HCT116 (cell line): Measurements from ENCODE around the gene HTRA2. TPM values are rescaled to one million over a fixed set of nuclear protein-coding genes. Genes with fewer than 3 reads are reported as not detected.

Experiments
- ATAC-seq: fragments of 200-7000 bp; cut with Tn5 transposase; 2 replicates; pipeline ENCODE4 v1.9.1; 2020; ENCODE audit warnings: mild to moderate bottlenecking, moderate library complexity
- BruUV-seq: library from RNA; stranded (reverse); fragments of 400-500 nt; replicated peaks from 2 replicates; lab custom pipeline; 2021; lab: Mats Ljungman, UMichigan
- CTCF ChIA-PET: fragments of 300-600 bp; sonication (Branson Sonifier 250); formaldehyde crosslinking; loops from one replicate; lab custom pipeline; 2021; ENCODE audit warnings: antibody characterized with exemption; lab: Charles Lee
- POLR2A ChIA-PET: fragments of 300-600, 350-600 bp; sonication (Branson Sonifier 250); formaldehyde crosslinking; loops from one replicate; lab custom pipeline; 2021; ENCODE audit warnings: antibody characterized with exemption; lab: Charles Lee
- RAD21 ChIA-PET, 2 experiments: fragments of 300-600 bp; sonication (Branson Sonifier 250); formaldehyde crosslinking; loops; one replicate each; lab custom pipeline; 2023; ENCODE audit warnings: low total read pairs in 2 of 2; ENCODE audit not compliant: uncharacterized antibody in 2 of 2, unreplicated experiment in 2 of 2, low non-redundant PET in 1 of 2; lab: Charles Lee
- DNase-seq: peaks from one replicate; pipeline ENCODE4 v3.0.0-alpha.2; 2010; ENCODE audit warnings: low read depth, low spot score
- H2AFZ ChIP-seq: fragments of 200-600 bp; shearing (Covaris generic), sonication (generic); 2 replicates; pipeline ENCODE4 v1.6.1; 2017; ENCODE audit warnings: low read depth, mixed run types, mixed read lengths, antibody characterized with exemption, low read length; ENCODE audit not compliant: poor library complexity, severe bottlenecking
- H3K27ac ChIP-seq: 2 replicates; pipeline ENCODE4 v1.5.1; 2012; ENCODE audit warnings: low read depth, low read length
- H3K27me3 ChIP-seq: fragments of 200-600 bp; sonication (generic); 2 replicates; pipeline ENCODE4 v1.6.1; 2016; ENCODE audit warnings: mixed run types, low read length, mixed read lengths; ENCODE audit not compliant: insufficient read depth
- H3K36me3 ChIP-seq, 2 experiments: fragments of 200-500 bp in 1 of 2; fragments of 200-600 bp in 1 of 2; sonication (Bioruptor generic) in 1 of 2; sonication (generic) in 1 of 2; 2 replicates each; pipeline versions ENCODE4 v1.5.1 to v1.6.1; 2014 to 2016; ENCODE audit warnings: low read length in 2 of 2, inconsistent platforms in 1 of 2, mixed read lengths in 1 of 2, mixed run types in 1 of 2; ENCODE audit not compliant: insufficient read depth in 2 of 2, control insufficient read depth in 1 of 2
- H3K4me1 ChIP-seq, 2 experiments: fragments of 200-600 bp in 1 of 2; sonication (generic) in 1 of 2; 2 replicates each; pipeline versions ENCODE4 v1.5.1 to v1.6.1; 2012 to 2017; ENCODE audit warnings: low read length in 2 of 2, inconsistent platforms in 1 of 2, mild to moderate bottlenecking in 1 of 2, mixed read lengths in 1 of 2, mixed run types in 1 of 2, moderate library complexity in 1 of 2; ENCODE audit not compliant: insufficient read depth in 2 of 2, control insufficient read depth in 1 of 2
- H3K4me2 ChIP-seq: fragments of 200-600 bp; sonication (generic); 2 replicates; pipeline ENCODE4 v1.6.1; 2017; ENCODE audit warnings: mixed run types, low read length, mixed read lengths
- H3K4me3 ChIP-seq, 2 experiments: fragments of 200-600 bp in 1 of 2; sonication (generic) in 1 of 2; replicated peaks in 1 of 2; 2 replicates each; pipeline ENCODE4 v1.5.1; 2011 to 2016; ENCODE audit warnings: low read length in 2 of 2, control low read depth in 1 of 2, low read depth in 1 of 2, mild to moderate bottlenecking in 1 of 2, mixed read lengths in 1 of 2, mixed run types in 1 of 2
- H3K79me2 ChIP-seq: fragments of 200-600 bp; sonication (generic); 2 replicates; pipeline ENCODE4 v1.6.1; 2017; ENCODE audit warnings: mild to moderate bottlenecking, mixed run types, low read length, moderate library complexity, mixed read lengths; ENCODE audit not compliant: insufficient read depth
- H3K9ac ChIP-seq: fragments of 200-600 bp; sonication (generic); 2 replicates; pipeline ENCODE4 v1.6.1; 2016; ENCODE audit warnings: low read length, mixed read lengths
- H3K9me2 ChIP-seq: fragments of 200-600 bp; sonication (generic), shearing (Covaris generic); 2 replicates; pipeline ENCODE4 v1.6.1; 2017; ENCODE audit warnings: mixed run types, mild to moderate bottlenecking, moderate library complexity; ENCODE audit not compliant: insufficient read depth
- H3K9me3 ChIP-seq, 2 experiments: fragments of 200-500 bp in 1 of 2; fragments of 200-600 bp in 1 of 2; sonication (Bioruptor generic) in 1 of 2; sonication (generic) in 1 of 2; 2 replicates each; pipeline ENCODE4 v1.6.1; 2014 to 2017; ENCODE audit warnings: low read length in 2 of 2, mixed read lengths in 2 of 2, inconsistent platforms in 1 of 2, low read depth in 1 of 2, mild to moderate bottlenecking in 1 of 2, mixed run types in 1 of 2, moderate library complexity in 1 of 2; ENCODE audit not compliant: control insufficient read depth in 1 of 2, insufficient read depth in 1 of 2
- H4K20me1 ChIP-seq: fragments of 200-600 bp; sonication (generic), shearing (Covaris generic); 2 replicates; pipeline ENCODE4 v1.6.1; 2017; ENCODE audit warnings: mixed run types, mild to moderate bottlenecking, moderate library complexity; ENCODE audit not compliant: insufficient read depth
- ATF3 ChIP-seq: IDR thresholded peaks from 2 replicates; pipeline ENCODE4 v1.6.1; 2012
- CEBPB ChIP-seq: IDR thresholded peaks from 2 replicates; pipeline ENCODE4 v1.6.1; 2012; ENCODE audit warnings: low read depth
- CTCF ChIP-seq, 3 experiments: fragments of 200-600 bp in 1 of 3; sonication (generic) in 1 of 3; IDR thresholded peaks in 2 of 3; conservative IDR thresholded peaks in 1 of 3; 2 replicates each; pipeline ENCODE4 v1.5.1; 2012 to 2017; ENCODE audit warnings: low read depth in 2 of 3, low read length in 2 of 3, antibody characterized with exemption in 1 of 3, borderline replicate concordance in 1 of 3, control low read depth in 1 of 3, mild to moderate bottlenecking in 1 of 3, mixed read lengths in 1 of 3, mixed run types in 1 of 3, moderate library complexity in 1 of 3; ENCODE audit not compliant: insufficient read depth in 1 of 3
- EGR1 ChIP-seq: IDR thresholded peaks from 2 replicates; pipeline ENCODE4 v1.6.1; 2012; ENCODE audit warnings: low read depth
- ELF1 ChIP-seq: IDR thresholded peaks from 2 replicates; pipeline ENCODE4 v1.6.1; 2012; ENCODE audit warnings: low read depth, borderline replicate concordance
- EZH2 ChIP-seq: fragments of 200-600 bp; sonication (generic); IDR thresholded peaks from 2 replicates; pipeline ENCODE4 v1.6.1; 2017; ENCODE audit warnings: antibody characterized with exemption, mixed run types
- EZH2phosphoT487 ChIP-seq: fragments of 200-600 bp; IDR thresholded peaks from 2 replicates; pipeline ENCODE4 v1.6.1; 2018; ENCODE audit warnings: antibody characterized with exemption, borderline replicate concordance
- JUND ChIP-seq: IDR thresholded peaks from 2 replicates; pipeline ENCODE4 v1.6.1; 2012
- MAX ChIP-seq: IDR thresholded peaks from 2 replicates; pipeline ENCODE4 v1.6.1; 2012
- POLR2A ChIP-seq: IDR thresholded peaks from 2 replicates; pipeline ENCODE4 v1.7.0; 2011; ENCODE audit warnings: borderline replicate concordance; ENCODE audit not compliant: insufficient read depth, insufficient read length; ENCODE audit errors: extremely low read depth
- POLR2AphosphoS5 ChIP-seq: IDR thresholded peaks from 2 replicates; pipeline ENCODE4 v1.6.1; 2011; ENCODE audit warnings: mild to moderate bottlenecking, low read depth, low read length, moderate library complexity
- RAD21 ChIP-seq: IDR thresholded peaks from 2 replicates; pipeline ENCODE4 v1.6.1; 2012; ENCODE audit warnings: low read depth, mild to moderate bottlenecking
- REST ChIP-seq: IDR thresholded peaks from 2 replicates; pipeline ENCODE4 v1.6.1; 2012; ENCODE audit warnings: low read depth
- SP1 ChIP-seq: IDR thresholded peaks from 2 replicates; pipeline ENCODE4 v1.6.1; 2012; ENCODE audit warnings: low read depth
- SRF ChIP-seq: IDR thresholded peaks from 2 replicates; pipeline ENCODE4 v1.6.1; 2012; ENCODE audit warnings: low read depth
- YY1 ChIP-seq: IDR thresholded peaks from 2 replicates; pipeline ENCODE4 v1.6.1; 2011; ENCODE audit warnings: low read length, low read depth, moderate library complexity, mild to moderate bottlenecking; ENCODE audit not compliant: insufficient replicate concordance; ENCODE audit errors: extremely low read depth
- ZBTB33 ChIP-seq: IDR thresholded peaks from 2 replicates; pipeline ENCODE4 v1.6.1; 2011; ENCODE audit warnings: mild to moderate bottlenecking, low read length, moderate library complexity; ENCODE audit not compliant: insufficient replicate concordance; ENCODE audit errors: extremely low read depth
- ZFX ChIP-seq: fragments of 450-650 bp; IDR thresholded peaks from 2 replicates; pipeline ENCODE4 v1.6.1; 2017
- ZNF274 ChIP-seq: fragments of 200-500 bp; sonication (Bioruptor generic); IDR thresholded peaks from 2 replicates; pipeline ENCODE4 v1.6.1; 2014; ENCODE audit warnings: mild to moderate bottlenecking, low read depth, low read length, inconsistent platforms
- intact Hi-C: fragments of 100-400 bp; cut with micrococcal nuclease; formaldehyde crosslinking; loops from 2 replicates; pipeline ENCODE4 v1.10.0; 2022
- total RNA-seq: library from RNA; stranded (reverse); gene quantifications from one replicate; pipeline ENCODE4 v1.2.1, GENCODE V29; 2021; ENCODE audit not compliant: unreplicated experiment

HTRA2 gene
- total RNA-seq, 1 experiment from 2014 or later: 36.2 TPM

- intact Hi-C loops: no loop called here
- ChIA-PET CTCF (interaction anchor here (0.7 kb wide), 1 partner anchor 135 kb away, joined by 4 read pairs; no protein-coding TSS in a partner anchor), RAD21 (no interaction called here), POLR2A (no interaction called here)
- Histone ChIP-seq H3K9me3 (no peaks in the 10 kb centered on the region), H3K9ac (no peak within 1 kb of the TSS), H3K4me3 (no peak within 1 kb of the TSS), H3K4me1 (no peaks in the 10 kb centered on the region), H3K9me2 (no peaks in the 10 kb centered on the region), H2AFZ (no peak within 1 kb of the TSS), H3K27me3 (no peaks in the 10 kb centered on the region), H3K27ac (no peak within 1 kb of the TSS), H3K4me2 (no peak within 1 kb of the TSS), H3K36me3 (no peaks in the 10 kb centered on the region), H4K20me1 (no peaks in the 10 kb centered on the region), H3K79me2 (no peaks in the 10 kb centered on the region)
- ATAC-seq (no peak), DNase-seq (no peak)
- TF ChIP-seq EZH2phosphoT487: no peak
- TF ChIP-seq ZNF274: no peak
- TF ChIP-seq ZBTB33: no peak
- TF ChIP-seq EGR1: no peak
- TF ChIP-seq RAD21: no peak
- TF ChIP-seq JUND: no peak
- no peak for TF ChIP-seq REST
- TF ChIP-seq POLR2AphosphoS5: no peak
- no peak for TF ChIP-seq ELF1
- no peak for TF ChIP-seq ATF3
- TF ChIP-seq EZH2: no peak
- no peak for TF ChIP-seq SP1
- no peak for TF ChIP-seq CTCF (IDR thresholded peaks at IDR 0.05 in 2 of 3, conservative IDR thresholded peaks at IDR 0.05 in 1 of 3; ENCODE audit: borderline replicate concordance in 1 of 3, insufficient read depth in 1 of 3, low read depth in 2 of 3, low read length in 2 of 3)
- TF ChIP-seq CEBPB: no peak
- no peak for TF ChIP-seq ZFX
- no peak for TF ChIP-seq POLR2A
- TF ChIP-seq YY1: no peak
- no peak for TF ChIP-seq MAX
- TF ChIP-seq SRF: no peak
- BruUV-seq: no TSS peak
Observed at GRCh38 chr2:74514368-74515270, 15.1 kb upstream of the HTRA2 start, which contains the start of gene TLX2. TLX2 (plus strand) TSS chr2:74514450; CDS start chr2:74514807, 357 bp downstream.
